WERI-Rb-1 (cell line): ENCODE measurements around the gene PATJ.
"Not testable (repeated sequence)": the region's sequence is repeated elsewhere in the genome, so short reads cannot be mapped to it uniquely, and the experiment has no call there.

Source experiments
- DNase-seq: peaks from one replicate; pipeline ENCODE4 v3.0.0-alpha.2; 2020
- H3K27ac ChIP-seq: fragments of 250-450 bp; sonication (Bioruptor Pico); 2 replicates; pipeline ENCODE4 v1.5.1; 2020; ENCODE audit warnings: mild to moderate bottlenecking, moderate library complexity
- H3K27me3 ChIP-seq: fragments of 250-450 bp; sonication (Bioruptor Pico); 2 replicates; pipeline ENCODE4 v1.5.1; 2021; ENCODE audit warnings: mild to moderate bottlenecking, low read depth, moderate library complexity; ENCODE audit not compliant: insufficient read depth, severe bottlenecking
- H3K36me3 ChIP-seq: fragments of 250-450 bp; sonication (Bioruptor Pico); 2 replicates; pipeline ENCODE4 v1.5.1; 2020; ENCODE audit warnings: mild to moderate bottlenecking, moderate library complexity
- H3K4me3 ChIP-seq: 2 replicates; pipeline ENCODE4 v1.5.1; 2011; ENCODE audit warnings: low read depth, mild to moderate bottlenecking, control low read depth, low read length
- H3K9me3 ChIP-seq: fragments of 250-450 bp; sonication (Bioruptor Pico); 2 replicates; pipeline ENCODE4 v1.5.1; 2021; ENCODE audit warnings: mild to moderate bottlenecking, moderate library complexity; ENCODE audit not compliant: severe bottlenecking
- CTCF ChIP-seq: IDR thresholded peaks from 2 replicates; pipeline ENCODE4 v1.5.1; 2011; ENCODE audit warnings: low read depth, mild to moderate bottlenecking, control low read depth, inconsistent platforms, low read length

The PATJ gene

GRCh38 chr1:62181532-62181931 lies 439.3 kb downstream of the PATJ start:
- no peak for TF ChIP-seq CTCF
- no peak for DNase-seq
- Histone ChIP-seq H3K9me3 (no peaks in the 10 kb centered on the region), H3K27me3 (no peaks in the 10 kb centered on the region), H3K36me3 (no peaks in the 10 kb centered on the region), H3K27ac (peak overlapping the region; percentile 14; the same call in 1 of the 2 replicates), H3K4me3 (no peak overlapping the region)

- H3K36me3 ChIP-seq, DNase-seq, H3K9me3 ChIP-seq, H3K27me3 ChIP-seq, H3K4me3 ChIP-seq: not testable (repeated sequence)
- H3K27ac ChIP-seq: peak overlapping the region; percentile 98
These were observed 439.9 kb downstream of the PATJ start for GRCh38 chr1:62182157-62182556.

GRCh38 chr1:62183164-62184020 lies 441.1 kb downstream of the PATJ start:
- not testable (repeated sequence) for H3K36me3 ChIP-seq, H3K27me3 ChIP-seq, H3K9me3 ChIP-seq
- H3K27ac ChIP-seq: peak overlapping the region; percentile 98
- H3K4me3 ChIP-seq: peak overlapping the region; percentile 27
- peak; percentile 72 for DNase-seq

GRCh38 chr1:62184336-62184735 lies 442.1 kb downstream of the PATJ start:
- TF ChIP-seq CTCF: no peak
- no peaks in the 10 kb centered on the region for H3K36me3 ChIP-seq
- H3K4me3 ChIP-seq: no peak overlapping the region
- peak overlapping the region; percentile 98 for H3K27ac ChIP-seq
- peak; percentile 74 for DNase-seq
- H3K9me3 ChIP-seq: no peaks in the 10 kb centered on the region
- no peaks in the 10 kb centered on the region for H3K27me3 ChIP-seq

GRCh38 chr1:62185233-62185632 lies 443.0 kb downstream of the PATJ start:
- H3K9me3 ChIP-seq, H3K27me3 ChIP-seq, DNase-seq, H3K4me3 ChIP-seq, H3K36me3 ChIP-seq: not testable (repeated sequence)
- H3K27ac ChIP-seq: peak overlapping the region; percentile 98

- no peaks in the 10 kb centered on the region for H3K36me3 ChIP-seq
- H3K27me3 ChIP-seq: no peaks in the 10 kb centered on the region
- no peak for DNase-seq
- peak overlapping the region; percentile 98; the same call in 1 of the 2 replicates for H3K27ac ChIP-seq
- no peak overlapping the region for H3K4me3 ChIP-seq
- TF ChIP-seq CTCF: no peak
- peaks cover 2% of the 10 kb centered on the region for H3K9me3 ChIP-seq
These were observed 443.4 kb downstream of the PATJ start for GRCh38 chr1:62185677-62186076.

GRCh38 chr1:62187548-62187947 lies 445.3 kb downstream of the PATJ start:
- no peak for TF ChIP-seq CTCF

More at GRCh38 chr1:62187548-62187947, 445.3 kb downstream of the PATJ start:
- no peak for DNase-seq
- Histone ChIP-seq H3K36me3 (no peaks in the 10 kb centered on the region), H3K4me3 (no peak overlapping the region), H3K9me3 (peaks cover 2% of the 10 kb centered on the region), H3K27ac (no peak overlapping the region), H3K27me3 (no peaks in the 10 kb centered on the region)
